ENCODE results near the gene ABI3BP.

The ABI3BP gene

GRCh38 chr3:100756441-100756840 is 236.8 kb downstream of the ABI3BP start:
- Mint-ChIP-seq H3K9me3 (no peaks in the 10 kb centered on the region), H3K36me3 (ENCODE audit: low read depth) (peaks cover 18% of the 10 kb centered on the region), H3K4me3 (no peak overlapping the region), H3K27ac (no peak overlapping the region), H3K4me1 (ENCODE audit: low read depth) (peaks cover 9% of the 10 kb centered on the region), H3K27me3 (ENCODE audit: low read depth) (no peaks in the 10 kb centered on the region)

- peaks cover 19% of the 10 kb centered on the region for H3K36me3 Mint-ChIP-seq (ENCODE audit: low read depth)
Observed at GRCh38 chr3:100754563-100755334, 238.5 kb downstream of the ABI3BP start.

GRCh38 chr3:100753846-100754245 is 239.4 kb downstream of the ABI3BP start:
- Mint-ChIP-seq H3K4me3 (no peak overlapping the region), H3K27ac (no peak overlapping the region), H3K27me3 (ENCODE audit: low read depth) (no peaks in the 10 kb centered on the region), H3K4me1 (ENCODE audit: low read depth) (no peaks in the 10 kb centered on the region), H3K36me3 (ENCODE audit: low read depth) (peaks cover 23% of the 10 kb centered on the region), H3K9me3 (no peaks in the 10 kb centered on the region)

More at GRCh38 chr3:100754563-100755334, 238.5 kb downstream of the ABI3BP start:
- Mint-ChIP-seq H3K27me3 (ENCODE audit: low read depth) (no peaks in the 10 kb centered on the region), H3K4me1 (ENCODE audit: low read depth) (peaks cover under 1% of the 10 kb centered on the region), H3K9me3 (no peaks in the 10 kb centered on the region), H3K4me3 (no peak overlapping the region), H3K27ac (no peak overlapping the region)

- H3K27ac Mint-ChIP-seq, result no peak overlapping the region
- peaks cover 40% of the 10 kb centered on the region for H3K36me3 Mint-ChIP-seq (ENCODE audit: low read depth)
- no peaks in the 10 kb centered on the region for H3K9me3 Mint-ChIP-seq
- no peak overlapping the region for H3K4me3 Mint-ChIP-seq
- no peaks in the 10 kb centered on the region for H3K4me1 Mint-ChIP-seq (ENCODE audit: low read depth)
- H3K27me3 Mint-ChIP-seq (ENCODE audit: low read depth), result no peaks in the 10 kb centered on the region
Observed at GRCh38 chr3:100748967-100749366, 244.3 kb downstream of the ABI3BP start.

- H3K27ac Mint-ChIP-seq, result no peak overlapping the region
- peaks cover 40% of the 10 kb centered on the region for H3K36me3 Mint-ChIP-seq (ENCODE audit: low read depth)
- no peaks in the 10 kb centered on the region for H3K27me3 Mint-ChIP-seq (ENCODE audit: low read depth)
- H3K4me1 Mint-ChIP-seq (ENCODE audit: low read depth), result no peaks in the 10 kb centered on the region
- H3K4me3 Mint-ChIP-seq, result no peak overlapping the region
- no peaks in the 10 kb centered on the region for H3K9me3 Mint-ChIP-seq
Observed at GRCh38 chr3:100748220-100748619, 245.0 kb downstream of the ABI3BP start.

GRCh38 chr3:100746092-100746491 is 247.1 kb downstream of the ABI3BP start:
- Mint-ChIP-seq H3K27ac (no peak overlapping the region), H3K4me1 (ENCODE audit: low read depth) (peaks cover 3% of the 10 kb centered on the region), H3K9me3 (no peaks in the 10 kb centered on the region), H3K4me3 (no peak overlapping the region), H3K27me3 (ENCODE audit: low read depth) (no peaks in the 10 kb centered on the region), H3K36me3 (ENCODE audit: low read depth) (peaks cover 38% of the 10 kb centered on the region)

- H3K4me1 Mint-ChIP-seq (ENCODE audit: low read depth), result peaks cover 3% of the 10 kb centered on the region
- H3K27ac Mint-ChIP-seq, result no peak overlapping the region
- no peaks in the 10 kb centered on the region for H3K9me3 Mint-ChIP-seq
- H3K27me3 Mint-ChIP-seq (ENCODE audit: low read depth), result no peaks in the 10 kb centered on the region
- peaks cover 38% of the 10 kb centered on the region for H3K36me3 Mint-ChIP-seq (ENCODE audit: low read depth)
- no peak overlapping the region for H3K4me3 Mint-ChIP-seq
Observed at GRCh38 chr3:100745617-100746016, 247.6 kb downstream of the ABI3BP start.

GRCh38 chr3:100744671-100745070 is 248.6 kb downstream of the ABI3BP start:
- Mint-ChIP-seq H3K36me3 (ENCODE audit: low read depth) (peaks cover 44% of the 10 kb centered on the region), H3K9me3 (no peaks in the 10 kb centered on the region), H3K27me3 (ENCODE audit: low read depth) (no peaks in the 10 kb centered on the region), H3K4me3 (no peak overlapping the region), H3K4me1 (ENCODE audit: low read depth) (peaks cover 3% of the 10 kb centered on the region), H3K27ac (no peak overlapping the region)

GRCh38 chr3:100743535-100743934 is 249.7 kb downstream of the ABI3BP start:
- no peak overlapping the region for H3K27ac Mint-ChIP-seq
- H3K36me3 Mint-ChIP-seq (ENCODE audit: low read depth), result peaks cover 44% of the 10 kb centered on the region
- no peak overlapping the region for H3K4me3 Mint-ChIP-seq
- H3K4me1 Mint-ChIP-seq (ENCODE audit: low read depth), result peaks cover 3% of the 10 kb centered on the region
- no peaks in the 10 kb centered on the region for H3K27me3 Mint-ChIP-seq (ENCODE audit: low read depth)
- H3K9me3 Mint-ChIP-seq, result no peaks in the 10 kb centered on the region

- H3K27ac Mint-ChIP-seq, result no peak overlapping the region
- peaks cover 6% of the 10 kb centered on the region for H3K4me1 Mint-ChIP-seq (ENCODE audit: low read depth)
- peaks cover 49% of the 10 kb centered on the region for H3K36me3 Mint-ChIP-seq (ENCODE audit: low read depth)
- no peaks in the 10 kb centered on the region for H3K27me3 Mint-ChIP-seq (ENCODE audit: low read depth)
- H3K4me3 Mint-ChIP-seq, result no peak overlapping the region
- no peaks in the 10 kb centered on the region for H3K9me3 Mint-ChIP-seq
Observed at GRCh38 chr3:100740207-100740606, 253.0 kb downstream of the ABI3BP start.

GRCh38 chr3:100737334-100737733 is 255.9 kb downstream of the ABI3BP start:
- Mint-ChIP-seq H3K4me1 (ENCODE audit: low read depth) (peaks cover 19% of the 10 kb centered on the region), H3K4me3 (no peak overlapping the region), H3K27me3 (ENCODE audit: low read depth) (no peaks in the 10 kb centered on the region), H3K36me3 (ENCODE audit: low read depth) (peaks cover 56% of the 10 kb centered on the region), H3K27ac (no peak overlapping the region), H3K9me3 (no peaks in the 10 kb centered on the region)

GRCh38 chr3:100732435-100732834 is 260.8 kb downstream of the ABI3BP start:
- Mint-ChIP-seq H3K27ac (no peak overlapping the region), H3K9me3 (no peaks in the 10 kb centered on the region), H3K27me3 (ENCODE audit: low read depth) (no peaks in the 10 kb centered on the region), H3K36me3 (ENCODE audit: low read depth) (peaks cover 49% of the 10 kb centered on the region), H3K4me3 (no peak overlapping the region), H3K4me1 (ENCODE audit: low read depth) (peaks cover 22% of the 10 kb centered on the region)

- Mint-ChIP-seq H3K36me3 (ENCODE audit: low read depth) (peaks cover 45% of the 10 kb centered on the region), H3K4me3 (no peak overlapping the region), H3K9me3 (no peaks in the 10 kb centered on the region), H3K4me1 (ENCODE audit: low read depth) (peaks cover 30% of the 10 kb centered on the region), H3K27ac (no peak overlapping the region), H3K27me3 (ENCODE audit: low read depth) (no peaks in the 10 kb centered on the region)
Observed at GRCh38 chr3:100730524-100730923, 262.7 kb downstream of the ABI3BP start.

- Mint-ChIP-seq H3K27me3 (ENCODE audit: low read depth) (no peaks in the 10 kb centered on the region), H3K27ac (peak overlapping the region; percentile 34), H3K36me3 (ENCODE audit: low read depth) (peaks cover 37% of the 10 kb centered on the region), H3K4me1 (ENCODE audit: low read depth) (peaks cover 19% of the 10 kb centered on the region), H3K4me3 (no peak overlapping the region), H3K9me3 (no peaks in the 10 kb centered on the region)
Observed at GRCh38 chr3:100726706-100727105, 266.5 kb downstream of the ABI3BP start.

- H3K9me3 Mint-ChIP-seq, result no peaks in the 10 kb centered on the region
- no peaks in the 10 kb centered on the region for H3K27me3 Mint-ChIP-seq (ENCODE audit: low read depth)
- H3K36me3 Mint-ChIP-seq (ENCODE audit: low read depth), result peaks cover 40% of the 10 kb centered on the region
- H3K4me1 Mint-ChIP-seq (ENCODE audit: low read depth), result peaks cover 19% of the 10 kb centered on the region
- no peak overlapping the region for H3K4me3 Mint-ChIP-seq
- H3K27ac Mint-ChIP-seq, result no peak overlapping the region
Observed at GRCh38 chr3:100725935-100726513, 267.2 kb downstream of the ABI3BP start.

Data from T-helper 1 cell treated with Interleukin-12 subunit alpha and Interleukin-12 subunit beta and Interleukin-4 antibody, amounts not matched to agents 30 μg/mL and 1 μg/mL, for 36 hours (primary cell).